ENCODE measurements around the gene COL9A1.

Gene COL9A1

DNA sequence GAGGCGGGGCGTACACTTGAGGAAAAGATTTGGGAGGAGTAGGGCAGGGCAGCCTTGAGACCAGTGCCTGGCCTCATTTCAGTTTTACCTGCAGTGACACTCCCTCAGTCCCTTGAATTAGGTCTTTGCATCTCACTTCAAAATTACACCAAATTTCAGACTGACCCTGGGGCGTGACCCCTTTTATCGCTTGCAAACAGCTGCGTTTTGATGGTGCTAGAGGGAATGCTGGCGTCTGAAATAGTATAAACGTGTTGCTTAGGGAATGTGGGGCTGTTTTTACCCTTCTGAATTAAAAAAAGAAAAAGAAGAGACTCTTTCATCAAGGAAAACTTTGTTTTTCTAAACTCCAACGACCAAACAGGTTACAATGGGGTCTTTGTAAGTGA, 21.0 kb downstream of the COL9A1 start:
- no peak for TF ChIP-seq ESRRG (CRISPR knock-in tag; IDR thresholded peaks at IDR 0.05)
- TF ChIP-seq, protein P1, sequence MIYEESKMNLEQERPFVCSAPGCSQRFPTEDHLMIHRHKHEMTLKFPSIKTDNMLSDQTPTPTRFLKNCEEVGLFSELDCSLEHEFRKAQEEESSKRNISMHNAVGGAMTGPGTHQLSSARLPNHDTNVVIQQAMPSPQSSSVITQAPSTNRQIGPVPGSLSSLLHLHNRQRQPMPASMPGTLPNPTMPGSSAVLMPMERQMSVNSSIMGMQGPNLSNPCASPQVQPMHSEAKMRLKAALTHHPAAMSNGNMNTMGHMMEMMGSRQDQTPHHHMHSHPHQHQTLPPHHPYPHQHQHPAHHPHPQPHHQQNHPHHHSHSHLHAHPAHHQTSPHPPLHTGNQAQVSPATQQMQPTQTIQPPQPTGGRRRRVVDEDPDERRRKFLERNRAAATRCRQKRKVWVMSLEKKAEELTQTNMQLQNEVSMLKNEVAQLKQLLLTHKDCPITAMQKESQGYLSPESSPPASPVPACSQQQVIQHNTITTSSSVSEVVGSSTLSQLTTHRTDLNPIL (CRISPR knock-in tag; IDR thresholded peaks at IDR 0.05; ENCODE audit: low read depth) = no peak
- no peak for TF ChIP-seq OSR1 (CRISPR knock-in tag; IDR thresholded peaks at IDR 0.05)
- TF ChIP-seq, protein P2, sequence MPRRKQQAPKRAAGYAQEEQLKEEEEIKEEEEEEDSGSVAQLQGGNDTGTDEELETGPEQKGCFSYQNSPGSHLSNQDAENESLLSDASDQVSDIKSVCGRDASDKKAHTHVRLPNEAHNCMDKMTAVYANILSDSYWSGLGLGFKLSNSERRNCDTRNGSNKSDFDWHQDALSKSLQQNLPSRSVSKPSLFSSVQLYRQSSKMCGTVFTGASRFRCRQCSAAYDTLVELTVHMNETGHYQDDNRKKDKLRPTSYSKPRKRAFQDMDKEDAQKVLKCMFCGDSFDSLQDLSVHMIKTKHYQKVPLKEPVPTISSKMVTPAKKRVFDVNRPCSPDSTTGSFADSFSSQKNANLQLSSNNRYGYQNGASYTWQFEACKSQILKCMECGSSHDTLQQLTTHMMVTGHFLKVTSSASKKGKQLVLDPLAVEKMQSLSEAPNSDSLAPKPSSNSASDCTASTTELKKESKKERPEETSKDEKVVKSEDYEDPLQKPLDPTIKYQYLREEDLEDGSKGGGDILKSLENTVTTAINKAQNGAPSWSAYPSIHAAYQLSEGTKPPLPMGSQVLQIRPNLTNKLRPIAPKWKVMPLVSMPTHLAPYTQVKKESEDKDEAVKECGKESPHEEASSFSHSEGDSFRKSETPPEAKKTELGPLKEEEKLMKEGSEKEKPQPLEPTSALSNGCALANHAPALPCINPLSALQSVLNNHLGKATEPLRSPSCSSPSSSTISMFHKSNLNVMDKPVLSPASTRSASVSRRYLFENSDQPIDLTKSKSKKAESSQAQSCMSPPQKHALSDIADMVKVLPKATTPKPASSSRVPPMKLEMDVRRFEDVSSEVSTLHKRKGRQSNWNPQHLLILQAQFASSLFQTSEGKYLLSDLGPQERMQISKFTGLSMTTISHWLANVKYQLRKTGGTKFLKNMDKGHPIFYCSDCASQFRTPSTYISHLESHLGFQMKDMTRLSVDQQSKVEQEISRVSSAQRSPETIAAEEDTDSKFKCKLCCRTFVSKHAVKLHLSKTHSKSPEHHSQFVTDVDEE (CRISPR knock-in tag; IDR thresholded peaks at IDR 0.05) = no peak
- ATAC-seq = no peak

DNA sequence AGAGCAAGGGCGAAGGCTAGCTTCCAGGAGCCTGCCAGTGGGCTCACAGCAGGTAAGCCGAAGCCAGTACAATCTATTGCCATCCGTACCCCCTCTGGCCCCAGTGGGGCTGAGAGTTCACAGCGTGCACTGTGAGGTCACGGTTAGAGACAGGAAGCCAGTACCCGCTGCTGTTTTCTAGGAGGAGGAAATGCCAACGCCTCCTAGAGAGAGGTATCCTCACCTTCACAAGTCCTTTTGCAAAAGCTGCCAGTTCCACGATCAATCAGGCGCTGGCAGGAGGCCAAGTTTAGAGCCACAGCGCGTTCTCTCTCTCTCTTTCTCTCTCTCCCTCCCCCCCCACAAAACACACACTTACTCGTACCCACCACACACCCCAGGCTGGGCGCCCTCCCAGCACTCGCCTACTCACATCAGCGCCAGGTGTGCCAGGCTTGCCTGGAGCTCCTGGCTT, 22.5 kb downstream of the COL9A1 start:
- TF ChIP-seq, protein P3, sequence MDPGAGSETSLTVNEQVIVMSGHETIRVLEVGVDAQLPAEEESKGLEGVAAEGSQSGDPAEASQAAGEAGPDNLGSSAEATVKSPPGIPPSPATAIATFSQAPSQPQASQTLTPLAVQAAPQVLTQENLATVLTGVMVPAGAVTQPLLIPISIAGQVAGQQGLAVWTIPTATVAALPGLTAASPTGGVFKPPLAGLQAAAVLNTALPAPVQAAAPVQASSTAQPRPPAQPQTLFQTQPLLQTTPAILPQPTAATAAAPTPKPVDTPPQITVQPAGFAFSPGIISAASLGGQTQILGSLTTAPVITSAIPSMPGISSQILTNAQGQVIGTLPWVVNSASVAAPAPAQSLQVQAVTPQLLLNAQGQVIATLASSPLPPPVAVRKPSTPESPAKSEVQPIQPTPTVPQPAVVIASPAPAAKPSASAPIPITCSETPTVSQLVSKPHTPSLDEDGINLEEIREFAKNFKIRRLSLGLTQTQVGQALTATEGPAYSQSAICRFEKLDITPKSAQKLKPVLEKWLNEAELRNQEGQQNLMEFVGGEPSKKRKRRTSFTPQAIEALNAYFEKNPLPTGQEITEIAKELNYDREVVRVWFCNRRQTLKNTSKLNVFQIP (CRISPR knock-in tag; IDR thresholded peaks at IDR 0.05; ENCODE audit: borderline replicate concordance, low read depth) = no peak
- TF ChIP-seq ISL1 (CRISPR knock-in tag; IDR thresholded peaks at IDR 0.05) (no peak), BACH2 (CRISPR knock-in tag; IDR thresholded peaks at IDR 0.05; ENCODE audit: borderline replicate concordance) (no peak), ESRRG (CRISPR knock-in tag; IDR thresholded peaks at IDR 0.05) (no peak), OSR1 (CRISPR knock-in tag; IDR thresholded peaks at IDR 0.05) (no peak), ZC3H10 (CRISPR knock-in tag; IDR thresholded peaks at IDR 0.05) (no peak)
- ATAC-seq = no peak

DNA sequence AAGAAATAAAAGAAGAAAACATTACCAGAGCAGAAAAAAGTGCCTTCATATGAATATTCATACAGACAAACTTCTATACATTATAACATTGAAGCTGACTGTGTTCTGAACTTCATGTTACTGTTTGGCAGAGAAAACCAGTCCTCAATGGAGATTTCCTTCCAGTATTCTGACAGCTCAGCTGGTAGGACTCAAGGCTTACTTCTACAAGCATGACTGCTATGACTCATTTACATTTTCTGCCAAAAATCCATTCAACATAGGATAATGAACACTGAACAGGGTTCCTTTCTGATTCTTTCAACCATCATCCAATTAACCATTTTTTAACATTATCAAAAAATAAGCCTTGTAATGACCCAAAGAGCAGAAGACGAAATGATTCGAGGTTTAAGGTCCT, 25.4 kb downstream of the COL9A1 start:
- no peak for ATAC-seq
- TF ChIP-seq ISL1 (CRISPR knock-in tag; IDR thresholded peaks at IDR 0.05) (peak; percentile 88), SNAI2 (CRISPR knock-in tag; IDR thresholded peaks at IDR 0.05) (no peak), PATZ1 (CRISPR knock-in tag; IDR thresholded peaks at IDR 0.05; ENCODE audit: borderline replicate concordance) (0 out of 2 replicates have a peak, but pooled peaks have one; percentile 39)

- TF ChIP-seq ZNF565 (CRISPR knock-in tag; conservative IDR thresholded peaks at IDR 0.05; ENCODE audit: low read depth) (no peak), ISL1 (CRISPR knock-in tag; IDR thresholded peaks at IDR 0.05) (no peak), SNAI2 (CRISPR knock-in tag; IDR thresholded peaks at IDR 0.05) (no peak), PPARA (CRISPR knock-in tag; IDR thresholded peaks at IDR 0.05; ENCODE audit: borderline replicate concordance) (no peak), ZFP3 (CRISPR knock-in tag; IDR thresholded peaks at IDR 0.05) (no peak), OSR1 (CRISPR knock-in tag; IDR thresholded peaks at IDR 0.05) (no peak), ZC3H10 (CRISPR knock-in tag; IDR thresholded peaks at IDR 0.05) (no peak), GLIS3 (CRISPR knock-in tag; IDR thresholded peaks at IDR 0.05) (no peak), BACH2 (CRISPR knock-in tag; IDR thresholded peaks at IDR 0.05; ENCODE audit: borderline replicate concordance) (no peak)
- TF ChIP-seq, protein P3 (CRISPR knock-in tag; IDR thresholded peaks at IDR 0.05; ENCODE audit: borderline replicate concordance, low read depth) = no peak
- TF ChIP-seq, protein P2 (CRISPR knock-in tag; IDR thresholded peaks at IDR 0.05) = no peak
- ATAC-seq = no peak
Observed at GRCh38 chr6:70274338-70274737, 28.5 kb downstream of the COL9A1 start.
